ENCODE results near the gene MRPL58.
A peak's percentile ranks its signal among the peaks of the same experiment; 100 is the strongest.

Gene MRPL58

GRCh38 chr17:75048249-75048878, 35.9 kb downstream of the MRPL58 start:
- FAIRE-seq, result no peak

- FAIRE-seq, result no peak
These were observed 36.6 kb downstream of the MRPL58 start for GRCh38 chr17:75049057-75049456.

GRCh38 chr17:75049706-75050105, 37.2 kb downstream of the MRPL58 start:
- FAIRE-seq, result no peak

- FAIRE-seq, result no peak
These were observed 39.5 kb downstream of the MRPL58 start for GRCh38 chr17:75051941-75052340.

GRCh38 chr17:75059369-75060345, 47.2 kb downstream of the MRPL58 start:
- FAIRE-seq, result peak; percentile 86

GRCh38 chr17:75060434-75061054, 48.1 kb downstream of the MRPL58 start:
- no peak for FAIRE-seq

- FAIRE-seq, result no peak
These were observed 48.6 kb downstream of the MRPL58 start for GRCh38 chr17:75061055-75061438.

GRCh38 chr17:75061618-75062017, 49.1 kb downstream of the MRPL58 start:
- no peak for FAIRE-seq

- no peak for FAIRE-seq
These were observed 50.7 kb downstream of the MRPL58 start for GRCh38 chr17:75063201-75063600.

GRCh38 chr17:75063626-75064025, 51.2 kb downstream of the MRPL58 start:
- no peak for FAIRE-seq

- FAIRE-seq, result no peak
These were observed 51.6 kb downstream of the MRPL58 start for GRCh38 chr17:75064040-75064439.

- FAIRE-seq, result no peak
These were observed 52.0 kb downstream of the MRPL58 start for GRCh38 chr17:75064460-75064859.

- FAIRE-seq, result no peak
These were observed 52.5 kb downstream of the MRPL58 start for GRCh38 chr17:75064867-75065561.

- FAIRE-seq, result no peak
These were observed 53.2 kb downstream of the MRPL58 start for GRCh38 chr17:75065562-75066151.

- no peak for FAIRE-seq
These were observed 55.4 kb downstream of the MRPL58 start for GRCh38 chr17:75067856-75068255.

- FAIRE-seq, result no peak
These were observed 56.3 kb downstream of the MRPL58 start for GRCh38 chr17:75068750-75069149.

- FAIRE-seq, result no peak
These were observed 57.3 kb downstream of the MRPL58 start for GRCh38 chr17:75069783-75070182.

Data from TTC549 (cell line).